Small intestine (tissue), 7 donors: ENCODE measurements around the gene TMEM53. TPM values are rescaled to one million over a fixed set of nuclear protein-coding genes. Genes with fewer than 3 reads are reported as not detected.

Experiments
- DNase-seq, 2 donors: peaks; one replicate each; pipeline versions ENCODE4 v3.0.0 to v3.0.0-alpha.2; 2013
- FAIRE-seq: peaks from 2 replicates; lab custom pipeline; 2012; peaks lifted over from hg19 to GRCh38; lab: Jason Lieb, UNC
- H3K27ac ChIP-seq, 3 donors: one replicate each; pipeline ENCODE4 v1.5.1; 2013; ENCODE audit warnings: low read length in 2 of 3, mild to moderate bottlenecking in 2 of 3, control low read depth in 1 of 3, inconsistent platforms in 1 of 3, low read depth in 1 of 3, moderate library complexity in 1 of 3
- H3K27me3 ChIP-seq, 3 donors: one replicate each; pipeline ENCODE4 v1.6.1; 2013; ENCODE audit warnings: low read length in 3 of 3, inconsistent platforms in 1 of 3; ENCODE audit not compliant: control insufficient read depth in 3 of 3, insufficient read depth in 3 of 3
- H3K36me3 ChIP-seq, 3 donors: one replicate each; pipeline ENCODE4 v1.6.1; 2013; ENCODE audit warnings: low read length in 3 of 3, inconsistent platforms in 1 of 3, low read depth in 1 of 3, mild to moderate bottlenecking in 1 of 3, moderate library complexity in 1 of 3; ENCODE audit not compliant: control insufficient read depth in 3 of 3, insufficient read depth in 2 of 3
- H3K4me1 ChIP-seq, 3 donors: one replicate each; pipeline ENCODE4 v1.6.1; 2013; ENCODE audit warnings: low read length in 2 of 3, inconsistent platforms in 1 of 3, low read depth in 1 of 3, mild to moderate bottlenecking in 1 of 3, moderate library complexity in 1 of 3; ENCODE audit not compliant: control insufficient read depth in 3 of 3, insufficient read depth in 2 of 3
- H3K4me3 ChIP-seq, 3 donors: one replicate each; pipeline ENCODE4 v1.5.1; 2013; ENCODE audit warnings: low read length in 3 of 3, control low read depth in 1 of 3, inconsistent platforms in 1 of 3, low read depth in 1 of 3, mild to moderate bottlenecking in 1 of 3, moderate library complexity in 1 of 3
- H3K9me3 ChIP-seq, 2 donors: one replicate each; pipeline ENCODE4 v1.6.1; 2013; ENCODE audit warnings: low read depth in 1 of 2, low read length in 1 of 2; ENCODE audit not compliant: control insufficient read depth in 2 of 2, insufficient read depth in 1 of 2
- WGBS, 3 donors: extraction: QIAGEN DNeasy Blood & Tissue Kit; methylation state at CpG; one replicate each; pipeline ENCODE4 v1.1.7; 2013; 5-methylcytosine and 5-hydroxymethylcytosine counted together
- polyA plus RNA-seq, 4 donors: library from polyadenylated mRNA; stranded (reverse) in 3 of 4; unstranded in 1 of 4; fragments of 200-250 nt in 3 of 4; fragments of 120-200 nt in 1 of 4; gene quantifications; one replicate each; pipeline versions ENCODE4 v1.2.1 to v1.2.3, GENCODE V29; 2013
- donor health status: healthy with polysubstance abuse.
- donor health status: control.
- donor health status: control.
- donor health status: Bipolar disorder and iron deficiency.
- donor health status: healthy.

TMEM53 gene
- polyA plus RNA-seq, 4 donors, result 16.6 to 27.2 (median 22.8) TPM

DNA sequence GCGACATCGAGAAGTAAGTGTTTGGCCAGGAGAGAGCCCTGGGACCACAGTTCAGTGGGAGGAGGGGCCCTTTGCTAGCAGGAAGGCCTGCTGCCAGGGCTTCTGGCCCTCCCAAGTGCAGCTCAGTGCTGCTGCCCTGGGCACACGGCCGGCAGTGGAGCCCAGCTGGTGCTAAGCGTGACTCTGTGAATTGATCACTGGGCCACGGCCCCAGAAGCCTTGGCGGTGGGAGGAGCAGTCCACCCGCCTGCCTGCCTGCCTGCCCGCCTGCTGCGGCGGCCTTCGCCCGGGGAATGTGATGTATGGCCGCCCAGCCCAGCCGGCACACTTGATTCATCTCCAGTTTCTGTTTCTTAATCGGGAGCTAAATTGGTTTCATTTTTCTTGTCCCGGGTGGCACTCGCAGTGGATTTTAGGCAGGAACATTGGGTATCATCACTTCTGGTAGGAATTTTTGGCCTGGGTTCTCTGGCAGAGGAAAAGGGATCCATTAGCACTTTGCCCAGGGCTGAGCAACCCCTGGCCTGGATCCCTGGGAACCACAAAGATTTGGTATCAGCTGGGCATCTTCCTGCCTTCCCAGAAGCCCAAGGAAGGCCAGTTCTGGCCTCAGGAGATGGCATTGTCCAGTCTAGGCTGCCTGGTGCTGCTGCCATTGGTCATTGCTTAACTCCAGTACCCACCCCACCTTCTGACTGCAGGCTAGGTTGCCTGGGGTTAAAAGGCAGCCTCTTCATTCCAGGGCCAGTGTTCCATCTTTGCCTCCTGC lies 28.6 kb downstream of the TMEM53 start:
- Histone ChIP-seq H3K27me3 (no peaks in the 10 kb centered on the region), H3K9me3 (no peaks in the 10 kb centered on the region), H3K4me3 (no peak overlapping the region), H3K4me1 (peaks cover 2 to 37% (median 17%) of the 10 kb centered on the region in 3 donors), H3K27ac (peak overlapping the region; percentile 31 to 91 (median 87)), H3K36me3 (peaks cover 12 to 91% (median 14%) of the 10 kb centered on the region in 3 donors)
- no peak for FAIRE-seq
- WGBS, 3 donors, result 20 to 52% (median 40%) methylated on average over 18 of the region's 18 CpGs
- DNase-seq, result peak in 1 of 2 donors; percentile 90

DNA sequence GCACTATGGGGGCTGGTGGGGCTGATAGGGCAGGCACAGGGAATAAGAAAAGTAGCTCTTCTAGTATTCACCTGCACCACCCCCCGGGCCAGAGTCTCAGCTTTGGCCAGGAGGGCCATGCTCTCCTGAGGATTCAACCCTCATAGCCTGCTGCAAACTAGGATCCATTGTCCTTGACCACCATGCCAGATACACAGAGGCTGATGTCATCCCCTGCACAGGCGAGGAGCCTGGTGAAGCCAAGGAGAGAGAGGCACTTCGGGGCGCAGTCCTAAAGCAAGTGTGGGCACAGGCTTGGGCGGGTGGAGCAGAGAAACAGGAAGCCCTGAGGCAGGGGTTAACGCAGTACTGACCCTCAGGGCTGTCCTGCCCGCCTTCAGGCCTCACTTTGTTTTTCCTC lies 29.5 kb downstream of the TMEM53 start:
- Histone ChIP-seq H3K9me3 (no peaks in the 10 kb centered on the region), H3K4me3 (no peak overlapping the region), H3K36me3 (peaks cover 14 to 91% (median 18%) of the 10 kb centered on the region in 3 donors), H3K27ac (peak overlapping the region in 2 of 3 donors; percentile 77 to 78), H3K4me1 (peaks cover 2 to 29% (median 17%) of the 10 kb centered on the region in 3 donors), H3K27me3 (no peaks in the 10 kb centered on the region)
- FAIRE-seq (no peak), DNase-seq (no peak)
- WGBS, 3 donors, result 82 to 89% (median 83%) methylated on average over 6 to 7 of the region's 7 CpGs

GRCh38 chr1:44643721-44644334 lies 30.5 kb downstream of the TMEM53 start:
- no peak for DNase-seq
- no peaks in the 10 kb centered on the region for H3K27me3 ChIP-seq
- no peaks in the 10 kb centered on the region for H3K9me3 ChIP-seq
- H3K4me3 ChIP-seq, result no peak overlapping the region
- no peak for FAIRE-seq
- 55 to 73% (median 73%) methylated on average over 9 of the region's 9 CpGs for WGBS, 3 donors
- H3K27ac ChIP-seq, result no peak overlapping the region
- peaks cover 2 to 22% (median 15%) of the 10 kb centered on the region in 3 donors for H3K4me1 ChIP-seq
- peaks cover 13 to 91% (median 23%) of the 10 kb centered on the region in 3 donors for H3K36me3 ChIP-seq

DNA sequence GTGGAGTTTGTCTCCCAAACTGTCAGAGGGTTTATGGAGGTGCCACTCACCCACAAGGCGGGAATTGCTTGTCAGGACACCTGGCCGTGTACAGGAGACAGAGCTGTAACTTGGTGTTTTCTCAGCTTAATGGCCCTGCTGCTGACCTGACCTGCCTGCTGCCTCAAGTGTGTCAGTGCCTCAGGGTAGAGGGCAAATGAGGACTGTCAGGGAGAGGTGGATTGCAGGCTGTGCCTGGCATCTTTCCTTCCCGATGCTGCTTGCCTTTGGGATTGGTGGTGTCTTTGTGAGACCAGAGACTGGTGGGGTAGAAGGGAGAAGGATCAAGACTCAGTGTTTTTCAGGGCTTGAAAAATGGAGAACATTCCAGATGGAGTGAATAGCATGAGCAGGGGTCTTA lies 31.4 kb downstream of the TMEM53 start:
- no peak for FAIRE-seq
- peaks cover 2 to 13% (median 13%) of the 10 kb centered on the region in 3 donors for H3K4me1 ChIP-seq

DNA sequence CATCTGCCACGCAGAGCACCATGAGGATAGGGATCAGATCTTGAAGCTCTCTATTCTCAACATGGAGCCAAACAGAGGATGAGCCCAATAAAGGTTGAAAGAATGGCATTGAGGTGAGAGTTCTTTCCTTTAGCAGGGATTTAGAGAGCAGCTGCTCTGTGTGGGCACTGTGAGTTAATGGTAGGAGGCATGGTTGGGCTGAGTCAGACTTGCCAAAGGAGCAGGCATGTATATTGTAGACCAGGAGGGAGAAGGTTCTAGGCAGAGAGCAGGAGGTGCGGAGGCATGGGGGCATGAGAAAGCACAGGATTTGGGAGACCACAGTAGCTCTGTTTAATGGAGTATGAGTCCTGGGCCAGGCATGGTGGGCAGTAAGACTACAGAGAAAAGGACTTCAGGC lies 32.0 kb downstream of the TMEM53 start:
- FAIRE-seq (no peak), DNase-seq (no peak)
- Histone ChIP-seq H3K4me3 (no peak overlapping the region), H3K4me1 (peaks cover 2 to 7% (median 6%) of the 10 kb centered on the region in 3 donors), H3K27me3 (no peaks in the 10 kb centered on the region), H3K36me3 (peaks cover 11 to 92% (median 31%) of the 10 kb centered on the region in 3 donors), H3K27ac (no peak overlapping the region), H3K9me3 (no peaks in the 10 kb centered on the region)
- 96 to 97% (median 97%) methylated on average over 2 of the region's 2 CpGs for WGBS, 3 donors

More for the DNA sequence above, 31.4 kb downstream of the TMEM53 start:
- DNase-seq, result no peak
- Histone ChIP-seq H3K36me3 (peaks cover 11 to 92% (median 26%) of the 10 kb centered on the region in 3 donors), H3K27ac (no peak overlapping the region), H3K27me3 (no peaks in the 10 kb centered on the region), H3K9me3 (no peaks in the 10 kb centered on the region), H3K4me3 (no peak overlapping the region)
- 70 to 85% (median 75%) methylated on average over 3 of the region's 3 CpGs for WGBS, 3 donors

- Histone ChIP-seq H3K9me3 (no peaks in the 10 kb centered on the region), H3K27me3 (no peaks in the 10 kb centered on the region), H3K4me3 (no peak overlapping the region), H3K27ac (no peak overlapping the region), H3K4me1 (peaks cover 0 to 6% (median 2%) of the 10 kb centered on the region in 3 donors), H3K36me3 (peaks cover 13 to 92% (median 30%) of the 10 kb centered on the region in 3 donors)
- WGBS, 3 donors, result 81 to 89% (median 83%) methylated on average over 12 of the region's 12 CpGs
- DNase-seq (no peak), FAIRE-seq (no peak)
Observed at GRCh38 chr1:44641126-44642102, 32.9 kb downstream of the TMEM53 start.

GRCh38 chr1:44640200-44640853 lies 34.0 kb downstream of the TMEM53 start:
- Histone ChIP-seq H3K4me3 (no peak overlapping the region), H3K27me3 (no peaks in the 10 kb centered on the region), H3K36me3 (peaks cover 23 to 92% (median 40%) of the 10 kb centered on the region in 3 donors), H3K4me1 (peaks cover 0 to 2% (median 0%) of the 10 kb centered on the region in 3 donors), H3K9me3 (no peaks in the 10 kb centered on the region), H3K27ac (no peak overlapping the region)
- FAIRE-seq (no peak), DNase-seq (no peak)
- 87 to 93% (median 92%) methylated on average over 24 of the region's 24 CpGs for WGBS, 3 donors
